ENCODE measurements around the gene UBE2E2.

DNA sequence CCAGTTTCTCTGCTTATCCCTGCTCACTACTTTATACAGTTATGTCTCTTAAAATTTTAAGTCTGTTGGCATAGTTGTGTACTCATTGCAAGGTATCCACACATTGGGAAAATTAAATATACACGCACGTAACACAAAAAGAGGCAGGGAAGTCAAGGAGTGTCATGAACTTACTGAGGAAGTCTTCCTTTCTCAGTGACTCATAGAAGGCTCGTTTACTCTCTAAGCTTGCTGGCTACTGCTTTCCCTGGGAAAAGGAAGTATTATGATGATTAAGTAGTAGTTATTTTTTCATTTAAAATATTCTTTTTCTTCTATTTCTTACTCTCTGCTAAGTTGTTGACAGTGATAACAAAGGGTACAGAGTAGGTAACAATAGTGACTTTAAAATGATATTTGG lies 287.3 kb downstream of the UBE2E2 start:
- TF ChIP-seq POLR2A (IDR thresholded peaks at IDR 0.05) (no peak), CTCF (IDR thresholded peaks at IDR 0.05 in 4 of 5, conservative IDR thresholded peaks at IDR 0.05 in 1 of 5) (no peak)

Data from gastrocnemius medialis (tissue), 4 donors.